ENCODE results near the gene C1QTNF6. TPM values are rescaled to one million over a fixed set of nuclear protein-coding genes. Genes with fewer than 3 reads are reported as not detected.

The C1QTNF6 gene
- polyA plus RNA-seq, 1 donor (not counting 4 experiments of a cell fraction or from before 2014, with no cell fraction given), result 17.1 TPM

GRCh38 chr22:37137131-37137530 is 50.9 kb downstream of the C1QTNF6 start:
- FAIRE-seq, result no peak

GRCh38 chr22:37135023-37135422 is 53.0 kb downstream of the C1QTNF6 start:
- Histone ChIP-seq H3K27me3 (ENCODE audit: control insufficient read depth, extremely low read depth, insufficient read depth, low read length) (no peaks in the 10 kb centered on the region), H2AFZ (ENCODE audit: control insufficient read depth, low read length) (no peak overlapping the region), H3K4me2 (ENCODE audit: control insufficient read depth, extremely low read depth, insufficient read depth, low read depth, low read length) (no peak overlapping the region), H3K9me3 (ENCODE audit: control insufficient read depth, low read depth, low read length) (no peaks in the 10 kb centered on the region), H4K20me1 (ENCODE audit: control insufficient read depth, extremely low read depth, insufficient read depth, low read length) (no peaks in the 10 kb centered on the region), H3K79me2 (ENCODE audit: control insufficient read depth, insufficient read depth, low read length) (no peaks in the 10 kb centered on the region), H3K4me3 (ENCODE audit: control insufficient read depth in 2 of 3, extremely low read depth in 1 of 3, insufficient read depth in 2 of 3, low read depth in 1 of 3, low read length in 3 of 3) (no peak overlapping the region), H3K4me1 (ENCODE audit: control insufficient read depth, extremely low read depth, insufficient read depth, low read length) (peaks cover 18% of the 10 kb centered on the region), H3K9me1 (ENCODE audit: control insufficient read depth, extremely low read depth, insufficient read depth, low read length) (no peaks in the 10 kb centered on the region), H3K9ac (ENCODE audit: control insufficient read depth, extremely low read depth, insufficient read depth, low read length) (no peak overlapping the region), H3K27ac (ENCODE audit: control insufficient read depth, insufficient read depth, low read length) (no peak overlapping the region), H3K36me3 (ENCODE audit: control insufficient read depth in 2 of 2, extremely low read depth in 1 of 2, insufficient read depth in 2 of 2, low read length in 2 of 2) (no peaks in the 10 kb centered on the region)
- DNase-seq (ENCODE audit: low read depth, low spot score) (no peak), FAIRE-seq (no peak)
- dilution Hi-C loops (cut with MboI; ENCODE audit: extremely low pct_ligation_motif_present, low sequenced_read_pairs), result no loop called here
- no peak for TF ChIP-seq EZH2 (IDR thresholded peaks at IDR 0.05; ENCODE audit: low read length)
- no peak for TF ChIP-seq CTCF (optimal IDR thresholded peaks at IDR 0.05 in 1 of 3, IDR thresholded peaks at IDR 0.05 in 1 of 3, conservative IDR thresholded peaks at IDR 0.05 in 1 of 3; ENCODE audit: extremely low read depth in 1 of 3, insufficient read depth in 2 of 3, low read length in 3 of 3)

More at GRCh38 chr22:37137131-37137530, 50.9 kb downstream of the C1QTNF6 start:
- H3K4me1 ChIP-seq (ENCODE audit: control insufficient read depth, extremely low read depth, insufficient read depth, low read length), result peaks cover 13% of the 10 kb centered on the region
- no peak overlapping the region for H3K27ac ChIP-seq (ENCODE audit: control insufficient read depth, insufficient read depth, low read length)
- no peak overlapping the region for H2AFZ ChIP-seq (ENCODE audit: control insufficient read depth, low read length)
- H4K20me1 ChIP-seq (ENCODE audit: control insufficient read depth, extremely low read depth, insufficient read depth, low read length), result no peaks in the 10 kb centered on the region
- H3K79me2 ChIP-seq (ENCODE audit: control insufficient read depth, insufficient read depth, low read length), result no peaks in the 10 kb centered on the region
- no peak overlapping the region for H3K9ac ChIP-seq (ENCODE audit: control insufficient read depth, extremely low read depth, insufficient read depth, low read length)
- dilution Hi-C loops (cut with MboI; ENCODE audit: extremely low pct_ligation_motif_present, low sequenced_read_pairs), result no loop called here
- TF ChIP-seq EZH2 (IDR thresholded peaks at IDR 0.05; ENCODE audit: low read length), result no peak
- TF ChIP-seq CTCF (optimal IDR thresholded peaks at IDR 0.05 in 1 of 3, IDR thresholded peaks at IDR 0.05 in 1 of 3, conservative IDR thresholded peaks at IDR 0.05 in 1 of 3; ENCODE audit: extremely low read depth in 1 of 3, insufficient read depth in 2 of 3, low read length in 3 of 3), result no peak
- no peaks in the 10 kb centered on the region for H3K9me3 ChIP-seq (ENCODE audit: control insufficient read depth, low read depth, low read length)
- H3K27me3 ChIP-seq (ENCODE audit: control insufficient read depth, extremely low read depth, insufficient read depth, low read length), result no peaks in the 10 kb centered on the region
- no peak overlapping the region for H3K4me3 ChIP-seq (ENCODE audit: control insufficient read depth in 2 of 3, extremely low read depth in 1 of 3, insufficient read depth in 2 of 3, low read depth in 1 of 3, low read length in 3 of 3)
- H3K4me2 ChIP-seq (ENCODE audit: control insufficient read depth, extremely low read depth, insufficient read depth, low read depth, low read length), result no peak overlapping the region
- no peak for DNase-seq (ENCODE audit: low read depth, low spot score)
- H3K9me1 ChIP-seq (ENCODE audit: control insufficient read depth, extremely low read depth, insufficient read depth, low read length), result no peaks in the 10 kb centered on the region
- H3K36me3 ChIP-seq (ENCODE audit: control insufficient read depth in 2 of 2, extremely low read depth in 1 of 2, insufficient read depth in 2 of 2, low read length in 2 of 2), result no peaks in the 10 kb centered on the region

All from keratinocyte (primary cell).